C4-2B (cell line): ENCODE data around the gene RASAL2.

Experiments
- CTCF ChIP-seq: fragments of 450-650 bp; conservative IDR thresholded peaks from 2 replicates; pipeline ENCODE4 v1.5.1; 2017; ENCODE audit warnings: mild to moderate bottlenecking
- ZFX ChIP-seq: fragments of 450-650 bp; IDR thresholded peaks from 2 replicates; pipeline ENCODE4 v1.6.1; 2017

GRCh38 chr1:178417858-178418257, 324.0 kb downstream of the RASAL2 start:
- TF ChIP-seq CTCF (no peak), ZFX (no peak)
